SH-SY5Y (cell line): ENCODE data around the gene PGPEP1.

ENCODE experiments used
- GATA2 ChIP-seq: IDR thresholded peaks from 2 replicates; pipeline ENCODE4 v1.6.1; 2011; ENCODE audit warnings: mild to moderate bottlenecking, low read depth, low read length
- GATA3 ChIP-seq: IDR thresholded peaks from 2 replicates; pipeline ENCODE4 v1.6.1; 2011; ENCODE audit warnings: low read depth, mild to moderate bottlenecking, low read length, moderate library complexity

DNA sequence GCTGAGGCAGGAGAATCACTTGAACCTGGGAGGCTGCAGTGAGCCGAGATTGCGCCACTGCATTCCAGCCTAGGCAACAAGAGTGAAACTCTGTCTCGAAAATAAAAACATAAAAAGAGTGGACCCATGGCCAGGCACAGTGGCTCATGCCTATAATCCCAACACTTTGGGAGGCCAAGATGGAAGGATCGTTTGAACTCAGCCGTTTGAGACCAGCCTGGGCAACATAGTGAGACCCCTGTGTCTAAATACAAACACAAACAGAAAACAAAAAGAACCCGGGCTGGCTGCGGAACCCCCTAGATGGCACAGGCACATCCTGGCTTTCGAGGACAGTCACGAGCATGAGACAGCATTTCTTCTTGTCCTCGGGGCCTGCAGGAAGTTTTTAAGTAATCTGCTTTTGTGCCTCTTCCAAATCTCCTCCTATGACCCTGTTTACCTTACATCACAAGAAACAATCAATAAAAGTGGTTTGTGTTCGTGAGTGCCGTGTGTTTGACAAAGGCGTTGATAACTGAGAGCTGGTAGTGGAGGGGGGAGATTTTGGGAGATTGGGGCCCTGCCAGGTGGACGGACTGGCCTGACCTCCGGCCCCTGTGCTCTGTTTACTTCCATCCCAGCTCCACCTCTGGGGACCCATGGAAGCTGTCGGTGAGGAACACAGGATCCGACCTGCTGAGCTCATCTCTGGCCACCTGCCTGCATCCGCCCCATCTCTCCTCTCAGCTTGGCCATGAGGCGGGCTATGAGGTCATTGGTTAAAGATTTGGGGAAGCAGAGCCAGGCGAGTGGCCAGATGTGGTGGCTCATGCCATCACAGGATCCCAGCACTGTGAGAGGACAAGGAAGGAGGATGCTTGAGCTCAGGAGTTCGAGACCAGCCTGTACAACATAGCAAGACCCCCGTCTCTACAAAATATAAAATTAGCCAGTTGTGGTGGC, 39.7 kb downstream of the PGPEP1 start:
- TF ChIP-seq GATA2 (no peak), GATA3 (no peak)
